Measurements from ENCODE around the gene ZBTB9.
"Not testable (repeated sequence)": the region's sequence is repeated elsewhere in the genome, so short reads cannot be mapped to it uniquely, and the experiment has no call there.

Gene ZBTB9

DNA sequence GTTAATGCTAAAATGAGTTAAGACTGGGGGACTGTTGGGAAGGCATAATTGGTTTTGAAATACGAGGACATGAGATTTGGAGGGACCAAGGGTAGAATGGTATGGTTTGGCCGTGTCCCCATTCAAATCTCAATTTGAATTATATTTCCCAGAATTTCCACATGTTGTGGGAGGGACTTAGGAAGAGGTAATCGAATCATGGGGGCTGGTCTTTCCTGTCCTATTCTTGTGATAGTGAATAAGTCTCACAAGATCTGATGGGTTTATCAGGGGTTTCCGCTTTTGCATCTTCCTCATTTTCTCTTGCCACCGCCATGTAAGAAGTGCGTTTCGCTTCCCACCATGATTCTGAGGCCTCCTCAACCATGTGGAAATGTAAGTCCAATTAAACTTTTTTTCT lies 12.7 kb downstream of the ZBTB9 start:
- no peak for DNase-seq

DNA sequence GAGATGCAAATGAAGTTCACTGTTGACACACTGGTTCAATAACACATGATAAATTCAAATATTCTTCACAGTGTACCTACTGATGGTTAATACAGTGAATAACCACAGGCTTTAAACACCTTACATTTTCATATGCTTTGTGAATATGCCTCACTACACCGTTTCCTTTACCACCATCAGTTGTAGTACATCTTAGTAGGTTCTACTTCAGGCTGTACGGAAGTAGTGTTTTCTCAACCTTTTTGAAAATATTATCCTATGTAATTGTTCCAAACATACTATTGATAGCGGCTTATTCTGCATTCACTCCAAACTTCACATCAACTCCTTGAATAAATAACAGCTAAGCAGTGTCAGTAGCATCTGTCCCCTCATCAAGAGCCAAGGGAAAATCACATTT lies 15.3 kb downstream of the ZBTB9 start:
- no peak for DNase-seq

DNA sequence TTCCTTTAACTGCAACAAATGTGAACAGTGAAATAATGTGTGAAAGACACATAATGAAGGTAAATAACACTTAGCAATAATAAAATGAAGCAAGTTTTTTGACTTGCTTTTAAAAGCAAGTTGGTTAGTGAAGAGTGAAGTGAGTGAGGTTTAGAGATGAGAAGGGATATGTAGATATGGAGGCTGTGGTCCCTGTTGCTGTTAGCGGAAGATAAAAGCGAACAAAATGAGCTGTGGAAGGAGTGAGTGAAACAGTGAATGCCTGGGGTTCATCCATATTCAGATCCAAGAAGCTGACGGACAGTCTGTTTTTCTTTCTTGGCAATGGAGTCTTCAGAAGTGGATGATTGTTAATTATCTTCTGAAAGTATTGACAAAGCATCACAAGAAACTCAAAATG lies 23.5 kb downstream of the ZBTB9 start:
- DNase-seq: no peak

DNA sequence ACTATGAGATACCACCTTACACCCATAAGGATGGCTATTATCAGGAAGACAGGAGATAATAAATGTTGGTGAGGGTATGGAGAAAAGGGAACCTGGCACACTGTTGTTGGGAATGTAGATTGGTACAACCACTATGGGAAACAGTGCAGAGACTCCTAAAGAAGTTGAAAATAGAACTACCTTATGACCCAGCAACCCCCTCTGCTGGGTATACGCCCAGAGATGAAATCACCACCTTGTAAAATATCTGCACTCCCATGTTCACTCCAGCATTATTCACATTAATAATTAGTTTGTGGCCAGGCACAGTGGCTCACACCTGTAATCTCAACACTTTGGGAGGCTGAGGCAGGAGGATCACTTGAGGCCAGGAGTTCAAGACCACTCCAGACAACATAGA lies 26.8 kb downstream of the ZBTB9 start:
- DNase-seq: no peak

DNA sequence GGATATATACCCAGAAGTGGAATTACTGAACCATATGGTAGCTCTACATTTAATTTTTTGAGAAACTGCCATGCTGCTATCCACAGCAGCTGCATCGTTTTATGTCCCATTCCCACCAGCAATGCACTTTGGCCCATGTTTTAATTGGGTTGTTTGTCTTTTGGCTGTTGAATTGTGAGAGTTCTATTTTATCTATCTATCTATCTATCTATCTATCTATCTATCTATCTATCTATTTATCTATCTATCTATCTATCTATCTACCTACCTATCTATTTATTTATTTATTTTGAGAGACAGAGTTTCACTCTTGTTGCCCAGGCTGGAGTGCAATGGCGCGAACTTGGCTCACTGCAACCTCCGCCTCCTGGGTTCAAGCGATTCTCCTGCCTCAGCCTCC lies 28.2 kb downstream of the ZBTB9 start:
- DNase-seq: not testable (repeated sequence)

DNA sequence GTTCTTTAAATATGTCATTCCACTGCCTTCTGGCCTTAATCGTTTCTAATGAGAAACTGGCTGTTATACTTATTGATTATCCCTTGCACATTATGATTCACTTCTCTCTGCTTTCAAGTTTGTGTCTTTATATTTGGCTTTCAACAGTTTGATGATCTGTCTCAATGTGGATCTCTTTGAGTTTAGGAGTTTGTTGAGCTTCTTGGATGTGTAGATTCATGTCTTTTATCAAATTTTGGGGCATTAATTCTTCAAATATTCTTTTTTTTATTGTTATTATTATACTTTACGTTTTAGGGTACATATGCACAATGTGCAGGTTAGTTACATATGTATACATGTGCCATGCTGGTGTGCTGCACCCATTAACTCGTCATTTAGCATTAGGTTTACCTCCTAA lies 29.3 kb downstream of the ZBTB9 start:
- DNase-seq: no peak

DNA sequence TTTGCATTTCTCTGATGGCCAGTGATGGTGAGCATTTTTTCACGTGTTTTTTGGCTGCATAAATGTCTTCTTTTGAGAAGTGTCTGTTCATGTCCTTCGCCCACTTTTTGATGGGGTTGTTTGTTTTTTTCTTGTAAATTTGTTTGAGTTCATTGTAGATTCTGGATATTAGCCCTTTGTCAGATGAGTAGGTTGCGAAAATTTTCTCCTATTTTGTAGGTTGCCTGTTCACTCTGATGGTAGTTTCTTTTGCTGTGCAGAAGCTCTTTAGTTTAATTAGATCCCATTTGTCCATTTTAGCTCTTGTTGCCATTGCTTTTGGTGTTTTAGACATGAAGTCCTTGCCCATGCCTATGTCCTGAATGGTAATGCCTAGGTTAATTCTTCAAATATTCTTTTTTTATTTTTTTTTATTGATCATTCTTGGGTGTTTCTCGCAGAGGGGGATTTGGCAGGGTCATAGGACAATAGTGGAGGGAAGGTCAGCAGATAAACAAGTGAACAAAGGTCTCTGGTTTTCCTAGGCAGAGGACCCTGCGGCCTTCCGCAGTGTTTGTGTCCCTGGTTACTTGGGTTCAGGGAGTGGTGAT lies 30.4 kb downstream of the ZBTB9 start:
- not testable (repeated sequence) for DNase-seq

DNA sequence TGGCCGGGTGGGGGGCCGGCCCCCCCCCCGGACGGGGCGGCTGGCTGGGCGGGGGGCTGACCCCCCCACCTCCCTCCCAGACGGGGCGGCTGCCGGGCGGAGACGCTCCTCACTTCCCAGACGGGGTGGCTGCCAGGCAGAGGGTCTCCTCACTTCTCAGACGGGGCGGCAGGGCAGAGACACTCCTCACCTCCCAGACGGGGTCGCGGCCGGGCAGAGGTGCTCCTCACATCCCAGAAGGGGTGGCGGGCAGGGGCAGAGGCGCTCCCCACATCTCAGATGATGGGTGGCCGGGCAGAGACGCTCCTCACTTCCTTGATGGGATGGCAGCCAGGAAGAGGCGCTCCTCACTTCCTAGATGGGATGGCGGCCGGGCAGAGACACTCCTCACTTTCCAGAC lies 31.3 kb downstream of the ZBTB9 start:
- not testable (repeated sequence) for DNase-seq

DNA sequence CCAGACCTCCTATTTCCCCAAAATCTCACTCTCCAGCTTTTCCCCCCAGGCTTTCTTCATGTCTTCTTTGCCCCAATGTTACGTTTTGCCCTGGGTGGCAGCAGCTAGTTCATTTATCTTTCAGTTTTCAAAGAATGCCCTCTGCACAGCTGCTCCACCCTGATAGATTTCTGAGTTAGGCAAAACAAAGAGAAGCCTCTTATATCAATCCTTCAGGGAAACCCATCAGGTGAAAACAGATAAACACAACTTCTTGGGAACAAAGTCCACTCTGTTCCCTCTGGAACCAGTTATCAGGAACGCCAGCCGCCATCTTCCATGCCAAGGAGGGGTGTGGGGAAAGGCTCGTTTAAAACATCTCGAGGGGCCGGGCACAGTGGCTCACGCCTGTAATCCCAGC lies 34.0 kb downstream of the ZBTB9 start:
- no peak for DNase-seq

DNA sequence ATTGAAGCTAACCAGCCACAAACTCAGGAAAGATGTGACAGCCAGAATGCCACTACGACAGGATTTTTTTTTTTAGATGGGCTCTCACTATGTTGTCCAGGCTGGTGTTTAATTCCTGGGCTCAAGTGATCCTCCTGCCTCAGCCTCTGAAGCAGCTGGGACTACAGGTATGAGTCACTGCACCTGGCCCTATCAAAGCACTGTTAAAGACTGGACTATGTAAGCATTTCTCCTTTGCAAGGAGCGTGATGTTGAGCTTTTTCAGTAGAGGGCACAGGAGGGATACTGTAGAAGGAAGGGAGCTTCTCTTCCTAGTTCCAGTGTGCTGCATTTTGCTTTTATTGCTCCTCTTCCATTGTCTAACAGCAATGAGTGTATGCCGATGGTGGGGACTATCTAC lies 35.8 kb downstream of the ZBTB9 start:
- DNase-seq: no peak

DNA sequence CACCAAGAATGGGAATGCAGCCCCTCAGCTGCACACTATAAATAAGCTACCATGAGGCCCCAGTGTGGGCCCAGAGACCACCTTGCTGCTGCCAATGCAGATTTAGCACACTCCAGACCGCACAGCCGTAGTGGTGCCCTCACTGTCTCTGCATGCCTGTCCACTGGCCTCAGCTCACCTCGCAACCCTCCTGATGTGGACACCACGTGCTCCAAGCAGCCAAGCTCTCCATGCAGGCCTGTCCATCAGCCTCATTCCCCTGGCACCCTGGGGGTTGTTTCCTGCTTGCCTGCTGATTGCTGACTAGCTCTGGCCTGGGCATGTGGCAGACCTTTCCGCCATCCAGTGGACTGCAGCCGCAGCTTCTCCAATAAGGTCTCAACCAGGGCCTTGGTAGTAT lies 36.2 kb downstream of the ZBTB9 start:
- DNase-seq: no peak

DNA sequence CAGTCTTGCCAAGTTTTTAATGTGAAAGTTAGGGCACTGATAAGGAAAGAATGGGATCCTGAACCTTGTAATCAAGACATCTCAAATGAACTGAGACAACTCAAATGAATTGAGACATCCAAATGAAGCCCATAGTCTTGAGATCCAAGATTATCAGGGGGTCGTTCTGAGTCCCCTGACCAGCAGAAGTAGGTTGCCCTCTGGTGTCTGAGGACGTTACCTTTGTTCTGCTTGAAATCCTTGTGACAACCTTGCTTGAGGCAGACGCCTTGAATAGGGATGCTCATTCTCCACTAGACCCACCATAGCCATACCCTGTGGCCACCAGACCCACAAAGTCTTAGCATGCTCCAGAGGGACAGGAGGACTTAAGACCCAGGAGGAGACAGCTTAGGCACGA lies 37.7 kb downstream of the ZBTB9 start:
- no peak for DNase-seq

DNA sequence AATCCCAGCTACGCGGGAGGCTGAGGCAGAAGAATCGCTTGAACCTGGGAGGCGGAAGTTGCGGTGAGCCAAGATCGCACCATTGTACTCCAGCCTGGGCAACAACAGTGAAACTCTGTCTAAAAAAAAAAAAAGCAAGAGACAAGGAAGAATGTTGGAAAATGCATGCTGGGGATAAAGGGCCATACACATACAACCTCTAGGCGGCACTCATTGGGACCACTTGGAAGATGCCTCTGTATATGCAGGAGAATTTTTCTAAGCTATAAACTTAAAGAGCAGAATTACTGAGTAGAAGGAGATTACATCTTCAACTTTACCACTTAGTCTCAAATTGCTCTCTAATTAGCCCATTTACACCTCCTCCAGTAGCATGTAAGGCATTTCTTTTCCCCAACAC lies 42.8 kb downstream of the ZBTB9 start:
- DNase-seq: no peak

DNA sequence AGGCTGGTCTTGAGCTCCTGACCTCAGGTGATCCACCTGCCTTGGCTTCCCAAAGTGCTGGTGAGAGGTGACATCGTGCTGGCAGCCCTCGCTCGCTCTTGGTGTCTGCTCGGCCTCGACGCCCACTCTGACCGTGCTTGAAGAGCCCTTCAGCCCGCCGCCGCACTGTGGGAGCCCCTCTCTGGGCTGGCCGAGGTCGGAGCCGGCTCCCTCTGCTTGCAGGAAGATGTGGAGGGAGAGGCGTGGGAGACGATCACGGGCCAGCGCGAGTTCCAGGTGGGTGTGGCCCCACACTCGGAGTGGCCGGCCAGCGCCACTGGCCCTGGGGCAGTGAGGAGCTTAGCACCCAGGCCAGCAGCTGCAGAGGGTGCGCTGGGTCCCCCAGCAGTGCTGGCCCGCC lies 48.1 kb downstream of the ZBTB9 start:
- DNase-seq: no peak

DNA sequence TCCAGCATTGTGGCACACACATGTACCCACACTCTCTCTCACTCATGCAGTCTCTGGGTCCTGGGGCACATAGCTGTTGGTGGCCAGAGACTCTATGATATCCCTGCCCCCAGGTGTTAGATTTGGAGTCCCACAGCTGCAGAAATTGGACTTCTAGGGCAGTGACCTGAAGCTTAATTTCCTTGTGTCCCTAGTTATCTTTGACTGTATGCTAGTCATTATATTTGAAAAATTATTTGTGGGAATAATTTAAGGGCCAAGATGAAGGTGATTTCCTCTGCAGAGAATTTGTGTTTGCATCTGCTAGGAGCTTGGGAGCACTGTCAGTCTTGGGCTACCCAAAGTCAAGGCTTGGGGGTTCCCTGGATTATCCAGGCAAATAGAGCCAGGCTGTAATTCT lies 50.1 kb downstream of the ZBTB9 start:
- DNase-seq: no peak

DNA sequence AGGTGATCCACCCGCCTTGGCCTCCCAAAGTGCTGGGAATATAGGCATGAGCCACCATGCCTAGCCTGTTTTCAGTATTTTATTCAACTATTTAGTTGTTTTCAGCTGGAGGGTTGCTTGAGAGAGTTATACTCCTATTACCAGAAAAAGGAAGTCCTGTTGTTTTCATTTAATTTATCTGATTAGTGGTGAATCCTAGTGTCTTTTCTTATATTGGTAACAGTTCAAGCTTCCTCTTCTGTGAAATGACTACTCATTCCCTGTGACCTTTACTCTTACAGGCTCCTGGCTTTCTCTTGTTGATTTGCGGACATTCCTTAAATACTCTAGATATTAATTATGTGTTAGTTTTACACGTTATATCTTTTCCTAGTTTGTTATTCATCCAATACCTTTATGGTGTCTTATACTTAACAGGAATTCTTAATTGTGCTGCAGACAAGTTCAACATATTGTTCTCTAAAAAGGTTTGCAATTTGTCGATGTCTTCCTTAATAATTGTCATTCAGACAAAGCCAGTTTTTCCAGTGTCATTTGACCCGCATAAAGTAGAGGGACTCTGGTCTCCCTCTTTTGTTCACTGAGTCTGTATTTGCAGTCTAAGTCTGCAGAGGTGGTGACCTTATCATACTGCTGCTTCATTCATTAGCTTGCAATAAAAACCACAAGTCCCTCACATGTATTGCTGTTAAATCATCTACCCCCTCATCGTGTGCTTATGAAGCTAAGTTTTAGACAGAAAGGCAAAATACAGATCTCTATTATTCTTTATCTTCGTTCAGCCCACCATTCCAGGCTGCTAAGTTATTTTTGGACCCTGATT lies 51.4 kb downstream of the ZBTB9 start:
- DNase-seq: no peak
